GM06990 (cell line): Measurements from ENCODE around the gene CHST1.

ENCODE experiments used
- DNase-seq: peaks from one replicate; pipeline ENCODE4 v3.0.0-alpha.2; 2011; ENCODE audit not compliant: insufficient read length; ENCODE audit errors: extremely low read depth
- H3K27me3 ChIP-seq: replicated peaks from 2 replicates; pipeline ENCODE4 v1.6.0; 2011; ENCODE audit warnings: low read length; ENCODE audit not compliant: control insufficient read depth, insufficient read depth
- H3K36me3 ChIP-seq: 2 replicates; pipeline ENCODE4 v1.5.1; 2011; ENCODE audit warnings: low read length; ENCODE audit not compliant: control insufficient read depth, insufficient read depth
- H3K4me3 ChIP-seq: replicated peaks from 2 replicates; pipeline ENCODE4 v1.5.1; 2011; ENCODE audit warnings: low read depth, mild to moderate bottlenecking, control low read depth, low read length
- CTCF ChIP-seq: IDR thresholded peaks from 2 replicates; pipeline ENCODE4 v1.5.1; 2011; ENCODE audit warnings: low read length, control low read depth, mild to moderate bottlenecking, inconsistent platforms; ENCODE audit not compliant: insufficient read depth, poor library complexity, severe bottlenecking

Gene CHST1

GRCh38 chr11:45659818-45660160, 5.6 kb downstream of the CHST1 start:
- Histone ChIP-seq H3K4me3 (no peak overlapping the region), H3K36me3 (no peaks in the 10 kb centered on the region), H3K27me3 (peaks cover 15% of the 10 kb centered on the region)
- no peak for TF ChIP-seq CTCF
- DNase-seq, result no peak

- TF ChIP-seq CTCF, result no peak
- H3K36me3 ChIP-seq, result no peaks in the 10 kb centered on the region
- peaks cover 13% of the 10 kb centered on the region for H3K27me3 ChIP-seq
- H3K4me3 ChIP-seq, result no peak overlapping the region
- DNase-seq, result no peak
Measured at GRCh38 chr11:45659031-45659817, 6.2 kb downstream of the CHST1 start.

DNA sequence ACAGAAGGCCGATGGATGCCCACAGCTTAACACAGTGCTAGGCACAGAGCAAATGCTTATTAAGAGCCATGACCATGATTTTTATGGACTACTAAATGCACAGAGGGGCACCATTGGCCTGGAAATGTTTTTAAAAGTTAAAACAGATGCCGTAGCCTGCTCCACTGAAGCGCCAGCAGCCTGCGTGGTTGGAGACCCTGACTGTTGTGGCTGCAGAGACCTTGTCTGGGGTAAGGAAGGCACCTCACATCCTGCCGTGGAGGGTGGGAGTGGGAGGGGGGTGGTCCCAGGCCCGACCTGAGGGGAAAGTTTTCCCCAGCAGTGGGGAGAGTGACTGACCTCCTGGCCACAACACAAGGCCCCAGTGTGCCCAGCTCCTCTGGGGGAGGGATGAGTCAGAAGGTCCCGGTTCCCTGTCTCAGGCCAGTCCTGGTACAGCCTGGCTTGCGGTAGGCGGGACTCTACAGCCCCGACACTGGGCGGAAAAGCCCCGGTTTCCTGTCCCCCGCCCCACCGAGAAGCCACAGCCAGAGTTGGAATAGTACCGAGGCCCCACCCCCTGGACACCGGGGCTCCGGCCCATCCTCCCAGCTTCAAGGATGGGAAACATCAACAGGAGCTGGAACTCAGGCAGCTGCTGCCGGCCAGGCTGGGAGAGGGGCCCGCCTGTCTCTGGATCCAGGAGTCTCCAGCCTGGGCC, 7.0 kb downstream of the CHST1 start:
- DNase-seq, result no peak
- Histone ChIP-seq H3K27me3 (peaks cover 10% of the 10 kb centered on the region), H3K4me3 (no peak overlapping the region), H3K36me3 (no peaks in the 10 kb centered on the region)
- no peak for TF ChIP-seq CTCF

DNA sequence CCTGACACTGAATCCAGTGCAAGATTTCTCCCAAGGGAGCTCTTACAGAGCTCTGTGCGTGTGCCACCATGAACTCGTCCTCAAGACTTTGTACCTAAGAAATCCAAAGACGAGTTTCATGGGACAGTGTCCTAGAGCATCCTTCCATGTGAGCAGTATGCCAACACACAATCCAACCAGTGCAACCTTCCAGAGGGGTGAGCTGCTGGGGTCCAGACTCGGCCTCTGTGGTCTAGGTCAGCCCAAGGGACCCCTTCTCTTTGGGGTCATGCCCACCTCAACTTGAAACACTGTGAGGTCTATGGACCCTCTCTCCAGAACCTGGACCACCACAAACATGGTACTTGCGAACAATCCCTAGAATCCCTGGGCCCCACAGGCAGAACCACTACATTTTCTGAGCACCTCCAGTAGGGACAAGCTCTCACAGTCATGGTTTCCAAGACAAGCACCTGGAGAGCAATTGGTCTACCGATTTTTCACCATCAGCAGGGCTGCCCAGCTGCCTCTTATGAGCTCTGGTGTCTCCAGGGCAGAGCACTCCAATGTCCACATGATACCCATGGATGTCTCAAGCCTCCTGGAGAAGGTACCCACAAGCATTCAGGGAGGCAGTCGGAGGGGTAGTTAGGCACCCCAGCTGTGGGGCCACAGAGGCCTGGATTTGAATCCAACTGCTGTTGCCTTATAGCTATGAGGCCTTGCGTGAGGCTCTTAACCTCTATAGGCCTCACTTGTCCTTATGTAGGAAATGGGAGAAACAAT, 7.7 kb downstream of the CHST1 start:
- no peak for DNase-seq
- H3K27me3 ChIP-seq, result peaks cover 8% of the 10 kb centered on the region
- TF ChIP-seq CTCF, result no peak
- no peak overlapping the region for H3K4me3 ChIP-seq
- no peaks in the 10 kb centered on the region for H3K36me3 ChIP-seq

GRCh38 chr11:45655831-45656230, 9.6 kb downstream of the CHST1 start:
- no peak for DNase-seq
- TF ChIP-seq CTCF, result no peak
- H3K27me3 ChIP-seq, result peaks cover 3% of the 10 kb centered on the region

More at GRCh38 chr11:45655831-45656230, 9.6 kb downstream of the CHST1 start:
- Histone ChIP-seq H3K4me3 (no peak overlapping the region), H3K36me3 (no peaks in the 10 kb centered on the region)
